NCI-H187 (cell line): ENCODE results near the gene NOXO1.
"Not testable (repeated sequence)": the region's sequence is repeated elsewhere in the genome, so short reads cannot be mapped to it uniquely, and the experiment has no call there.

Source experiments
- DNase-seq, 2 experiments: peaks; one replicate each; lab custom pipeline; 2025; lab: John Stamatoyannopoulos, UW

Gene NOXO1

GRCh38 chr16:1962161-1963153 lies 18.8 kb downstream of the NOXO1 start:
- not testable (repeated sequence) for DNase-seq

DNA sequence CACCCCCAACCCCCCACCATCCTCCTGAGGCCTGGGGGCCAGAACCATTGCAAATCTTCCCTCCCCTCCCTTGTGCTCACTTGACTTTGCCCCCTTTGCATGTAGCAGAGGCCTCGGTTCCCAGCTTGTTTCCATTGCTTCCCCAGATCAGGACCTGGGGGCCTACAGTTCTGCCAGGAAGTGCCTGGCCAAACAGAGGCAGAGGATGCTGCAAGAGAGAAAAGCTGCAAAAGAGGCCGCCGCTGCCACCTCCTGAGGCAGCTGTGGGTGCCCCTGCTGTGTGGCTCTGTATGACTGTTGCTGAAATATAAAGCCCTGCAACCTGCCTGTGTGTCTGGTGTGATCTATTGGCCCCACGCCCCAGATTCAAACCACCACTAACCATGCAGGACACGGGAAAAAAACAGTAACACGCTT lies 19.6 kb downstream of the NOXO1 start:
- DNase-seq: no peak

GRCh38 chr16:1960665-1961630 lies 20.3 kb downstream of the NOXO1 start:
- no peak for DNase-seq

DNA sequence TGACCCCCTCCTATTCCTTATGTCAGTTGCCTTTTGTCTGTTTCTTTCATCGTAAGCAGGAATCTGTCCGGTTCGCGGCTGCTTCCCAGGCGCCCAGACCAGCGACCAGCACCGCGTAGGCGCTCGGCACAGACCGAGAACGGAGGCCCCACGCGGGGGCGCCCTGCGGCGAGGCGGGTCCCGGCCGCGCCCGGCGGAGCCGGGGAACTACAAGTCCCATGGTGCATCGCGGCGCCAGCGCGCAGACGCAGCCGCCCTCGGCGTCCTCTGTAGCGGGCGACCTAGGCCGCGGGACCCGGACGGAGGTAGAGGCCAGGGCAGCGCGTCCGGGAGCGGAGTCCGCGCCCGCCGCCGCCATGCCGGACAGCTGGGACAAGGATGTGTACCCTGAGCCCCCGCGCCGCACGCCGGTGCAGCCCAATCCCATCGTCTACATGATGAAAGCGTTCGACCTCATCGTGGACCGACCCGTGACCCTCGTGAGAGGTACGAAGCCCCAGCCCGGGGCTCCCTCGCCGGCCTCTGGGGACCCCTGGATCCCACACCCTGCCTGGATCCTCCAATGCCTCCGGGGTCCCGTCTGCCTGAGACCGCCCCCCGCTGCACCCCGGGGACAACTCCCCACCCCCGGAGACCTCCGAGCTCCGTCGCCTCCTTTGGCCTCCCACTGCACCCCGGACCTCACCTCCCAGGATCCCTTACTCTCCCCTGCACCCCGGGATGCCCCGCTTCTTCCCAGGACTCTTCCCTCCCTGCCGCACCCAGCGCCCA lies 21.8 kb downstream of the NOXO1 start, which contains the start of gene NDUFB10:
NDUFB10 (plus strand) TSS at position 270 of the 771 bp plus-strand sequence; CDS start at position 357, 87 bp downstream.
- DNase-seq: peak; percentile 84 to 91

GRCh38 chr16:1958715-1959268 lies 22.5 kb downstream of the NOXO1 start:
- DNase-seq: no peak

GRCh38 chr16:1958143-1958491 lies 23.2 kb downstream of the NOXO1 start:
- not testable (repeated sequence) for DNase-seq

- not testable (repeated sequence) for DNase-seq
These were observed 23.7 kb downstream of the NOXO1 start for GRCh38 chr16:1957434-1958142.

DNA sequence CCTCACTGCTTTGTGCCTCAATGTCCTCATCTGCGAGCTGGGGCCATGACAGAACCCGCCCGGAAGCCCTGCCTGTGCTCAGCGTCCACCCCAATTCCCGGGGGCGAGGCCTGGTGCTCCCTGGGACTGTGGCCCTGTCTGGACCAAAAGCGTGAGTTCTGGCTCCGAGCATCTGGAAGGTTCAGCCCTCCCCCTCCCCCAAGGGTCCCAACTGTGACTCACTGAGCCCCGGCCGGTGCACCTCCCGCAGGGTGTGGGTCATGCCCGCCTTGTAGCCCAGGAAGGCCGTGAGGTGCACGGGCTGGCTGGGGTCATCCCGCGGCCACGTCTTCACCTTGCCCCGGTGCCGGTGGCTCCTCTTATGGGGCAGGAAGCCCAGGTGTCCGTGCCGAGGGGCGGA lies 27.5 kb downstream of the NOXO1 start:
- no peak for DNase-seq

- no peak for DNase-seq
These were observed 30.7 kb downstream of the NOXO1 start for GRCh38 chr16:1950559-1950958.

DNA sequence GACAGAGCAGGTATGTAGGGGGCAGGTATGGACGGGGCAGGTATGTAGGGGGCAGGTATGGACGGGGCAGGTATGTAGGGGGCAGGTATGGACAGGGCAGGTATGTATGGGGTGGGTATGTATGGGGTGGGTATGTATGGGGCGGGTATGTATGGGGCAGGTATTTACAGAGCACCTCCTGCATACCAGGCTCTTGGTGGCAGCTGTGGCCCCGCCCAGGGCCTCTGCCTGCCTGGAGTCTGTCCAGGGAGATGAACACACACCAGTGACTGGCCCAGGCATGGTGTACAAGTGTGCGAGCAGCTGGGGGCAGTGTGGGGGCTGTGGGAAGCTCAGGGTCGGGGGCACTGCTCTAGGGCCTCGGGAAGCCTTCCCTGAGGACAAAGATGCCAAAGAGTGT lies 31.2 kb downstream of the NOXO1 start:
- no peak for DNase-seq

GRCh38 chr16:1949507-1949906 lies 31.8 kb downstream of the NOXO1 start:
- DNase-seq: no peak

DNA sequence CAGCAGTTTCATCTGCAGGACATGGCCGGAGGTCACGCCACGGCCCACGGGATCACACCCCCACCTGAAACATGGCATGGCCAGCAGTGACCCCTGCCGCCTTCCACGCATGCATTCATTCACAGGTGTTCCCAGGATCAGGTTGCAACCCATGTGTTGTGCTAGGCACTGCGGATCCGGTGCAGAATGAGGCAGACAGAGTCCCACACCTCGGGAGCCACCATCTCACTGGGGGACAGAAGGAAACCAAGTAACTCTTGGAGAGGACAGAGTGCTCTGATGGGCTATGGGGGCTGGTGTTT lies 33.9 kb downstream of the NOXO1 start:
- no peak for DNase-seq

GRCh38 chr16:1946495-1947368 lies 34.5 kb downstream of the NOXO1 start:
- no peak for DNase-seq

DNA sequence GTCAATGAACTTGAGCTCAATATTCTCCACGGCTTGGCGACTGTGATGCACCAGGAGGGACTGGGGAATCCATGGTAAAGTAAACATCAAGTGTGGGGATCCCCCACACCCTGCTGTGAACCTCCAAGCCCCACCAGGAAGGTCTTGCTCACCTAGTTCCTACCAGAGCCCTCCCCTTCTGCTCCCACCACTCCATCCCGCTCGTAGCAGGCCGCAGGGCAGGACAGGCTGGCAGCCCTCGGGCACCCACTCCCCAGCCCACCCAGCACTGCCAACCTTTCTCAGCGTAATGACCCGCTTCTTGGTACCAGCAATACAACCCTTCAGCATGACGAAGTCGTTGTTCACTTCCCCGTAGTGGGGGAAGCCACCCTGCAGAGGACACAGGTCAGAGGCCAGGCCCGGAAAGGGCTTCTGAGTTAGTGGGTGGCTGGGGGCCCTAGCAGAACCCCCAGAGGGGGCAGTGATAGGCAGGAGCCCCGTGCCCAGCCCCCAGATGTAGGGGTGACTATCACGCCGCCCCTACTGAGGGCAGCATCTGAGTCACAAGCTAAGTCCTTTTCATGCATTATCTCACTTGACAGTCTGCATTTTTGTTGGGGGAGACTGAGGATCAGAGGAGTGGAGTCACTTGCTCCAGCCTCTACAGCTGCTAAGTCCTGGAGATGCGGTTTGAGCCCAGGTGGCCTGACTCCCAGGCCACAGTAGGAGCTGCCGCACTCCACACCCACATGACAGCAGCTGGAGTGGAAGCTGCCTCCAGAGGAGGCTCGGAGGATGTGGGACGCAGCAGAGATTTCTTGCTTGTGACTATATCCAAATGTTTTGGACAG lies 35.5 kb downstream of the NOXO1 start:
- no peak for DNase-seq

DNA sequence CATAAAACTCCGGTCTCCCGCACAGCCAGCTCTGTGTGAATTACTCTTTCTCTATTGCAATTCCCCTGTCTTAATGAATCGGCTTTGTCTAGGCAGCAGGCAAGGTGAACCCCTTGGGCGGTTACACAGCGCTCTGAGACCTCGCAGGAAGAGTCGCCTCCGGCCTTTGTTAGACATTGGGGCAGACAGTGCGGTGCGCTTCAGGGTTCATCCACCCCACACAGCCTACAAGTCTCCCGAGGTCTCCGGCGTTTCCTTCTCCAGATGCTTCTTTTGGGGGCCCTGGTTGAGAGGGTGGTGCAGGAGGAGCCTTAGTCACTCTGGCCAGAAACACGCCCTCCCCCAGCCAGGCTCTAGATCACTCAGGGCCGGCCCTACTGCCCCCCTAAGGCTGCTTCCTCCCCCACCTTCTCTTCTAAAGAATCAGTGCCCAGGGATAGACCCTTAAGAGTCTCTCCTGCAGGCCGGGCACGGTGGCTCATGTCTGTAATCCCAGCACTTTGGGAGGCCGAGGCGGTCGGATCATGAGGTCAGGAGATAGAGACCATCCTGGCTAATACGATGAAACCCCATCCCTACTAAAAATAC lies 36.6 kb downstream of the NOXO1 start:
- no peak for DNase-seq

DNA sequence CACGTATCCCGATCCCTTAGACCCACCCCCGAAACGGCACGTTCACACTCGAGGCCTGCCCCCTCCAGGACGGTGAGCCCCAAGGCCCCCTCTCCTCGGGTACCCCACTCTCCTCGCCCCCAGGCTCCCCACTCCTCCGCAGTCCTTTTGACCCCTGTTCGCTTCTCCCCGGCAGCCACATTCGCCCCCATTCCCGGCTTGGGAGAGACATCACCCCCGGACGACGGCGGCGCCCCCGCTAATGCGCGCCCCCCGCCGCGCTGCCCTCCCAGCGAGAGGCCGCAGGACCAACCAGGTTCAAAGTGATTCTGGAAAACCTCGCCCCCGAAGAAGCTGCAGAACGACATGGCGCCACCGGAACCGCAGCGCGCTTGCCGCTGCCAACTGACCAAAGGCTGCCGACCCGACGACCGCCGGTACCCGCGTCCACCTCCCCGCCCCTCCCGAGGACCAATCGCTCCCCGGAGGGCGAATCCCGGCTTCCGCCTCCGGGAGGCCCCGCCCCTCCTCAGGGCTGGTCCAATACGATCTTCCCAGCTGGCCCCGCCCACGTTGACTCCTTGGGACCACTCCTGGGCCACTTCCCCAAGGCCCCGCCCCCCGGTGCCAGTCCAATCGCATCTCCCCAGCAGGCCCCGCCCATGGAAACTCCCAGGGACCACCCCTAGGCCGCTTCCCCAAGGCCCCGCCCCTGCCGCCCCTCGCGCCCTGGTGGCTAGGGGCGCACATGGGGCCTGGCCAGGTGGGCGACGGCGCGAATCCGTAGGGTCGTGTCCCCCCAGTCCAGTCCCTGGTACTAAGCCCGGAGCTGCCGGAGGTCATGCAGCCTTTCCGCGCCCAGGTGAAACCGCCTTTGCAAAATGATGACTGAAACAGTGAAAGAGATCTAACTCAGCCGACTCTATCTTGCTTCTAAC lies 38.2 kb downstream of the NOXO1 start, which contains the start of gene MSRB1:
MSRB1 (minus strand) TSS at position 390 of the 917 bp plus-strand sequence; CDS start at position 347, 43 bp downstream.
- peak; percentile 99 to 100 for DNase-seq
